OCI-LY7 (cell line): ENCODE data around the gene EEPD1. TPM values are rescaled to one million over a fixed set of nuclear protein-coding genes. Genes with fewer than 3 reads are reported as not detected.
"Not testable (repeated sequence)": the region's sequence is repeated elsewhere in the genome, so short reads cannot be mapped to it uniquely, and the experiment has no call there.

ENCODE experiments used
- BruUV-seq: library from RNA; stranded (reverse); fragments of 400-500 nt; replicated peaks from 2 replicates; lab custom pipeline; 2021; lab: Mats Ljungman, UMichigan
- CTCF ChIA-PET: fragments of 300-600 bp; sonication (Branson Sonifier 250); formaldehyde crosslinking; loops from one replicate; lab custom pipeline; 2022; ENCODE audit warnings: antibody characterized with exemption; ENCODE audit not compliant: unreplicated experiment; lab: Charles Lee
- POLR2A ChIA-PET: fragments of 300-600 bp; sonication (Branson Sonifier 250); formaldehyde crosslinking; loops from one replicate; lab custom pipeline; 2022; ENCODE audit warnings: antibody characterized with exemption; lab: Charles Lee
- DNase-seq: peaks from one replicate; pipeline ENCODE4 v3.0.0-alpha.2; 2015; ENCODE audit warnings: low spot score
- H2AFZ ChIP-seq: fragments of 200-600 bp; sonication (generic), shearing (Covaris generic); 2 replicates; pipeline ENCODE4 v1.6.1; 2014; ENCODE audit warnings: mild to moderate bottlenecking, antibody characterized with exemption, low read length, moderate library complexity
- H3K27ac ChIP-seq: fragments of 200-600 bp; sonication (generic); 2 replicates; pipeline ENCODE4 v1.5.1; 2014; ENCODE audit warnings: mixed run types, low read depth, mild to moderate bottlenecking, moderate library complexity, low read length, inconsistent platforms; ENCODE audit not compliant: poor library complexity, severe bottlenecking
- H3K36me3 ChIP-seq: fragments of 200-600 bp; sonication (generic); 2 replicates; pipeline ENCODE4 v1.6.1; 2014; ENCODE audit warnings: mild to moderate bottlenecking, antibody characterized with exemption, low read length, moderate library complexity, mixed read lengths; ENCODE audit not compliant: insufficient read depth
- H3K4me1 ChIP-seq: fragments of 200-600 bp; sonication (generic); 2 replicates; pipeline ENCODE4 v1.5.1; 2014; ENCODE audit warnings: mild to moderate bottlenecking, low read length; ENCODE audit not compliant: insufficient read depth, poor library complexity, severe bottlenecking
- H3K4me2 ChIP-seq: fragments of 200-600 bp; sonication (generic); 2 replicates; pipeline ENCODE4 v1.6.1; 2014; ENCODE audit warnings: mild to moderate bottlenecking, low read length
- H3K4me3 ChIP-seq: fragments of 200-600 bp; sonication (generic); 2 replicates; pipeline ENCODE4 v1.5.1; 2014; ENCODE audit warnings: mild to moderate bottlenecking, low read depth, low read length; ENCODE audit not compliant: poor library complexity, severe bottlenecking
- H3K79me2 ChIP-seq: fragments of 200-600 bp; sonication (generic); 2 replicates; pipeline ENCODE4 v1.6.1; 2016; ENCODE audit warnings: low read depth, mild to moderate bottlenecking, low read length, moderate library complexity, mixed read lengths; ENCODE audit not compliant: insufficient read depth
- H3K9me2 ChIP-seq: fragments of 200-600 bp; sonication (generic); 2 replicates; pipeline ENCODE4 v1.6.1; 2016; ENCODE audit warnings: mild to moderate bottlenecking, low read length, mixed read lengths; ENCODE audit not compliant: insufficient read depth
- H3K9me3 ChIP-seq: fragments of 200-600 bp; sonication (generic); 2 replicates; pipeline ENCODE4 v1.6.1; 2014; ENCODE audit warnings: mild to moderate bottlenecking, mixed run types, low read length, mixed read lengths
- H4K20me1 ChIP-seq: fragments of 200-600 bp; sonication (generic); 2 replicates; pipeline ENCODE4 v1.6.1; 2014; ENCODE audit warnings: mild to moderate bottlenecking, antibody characterized with exemption, low read length, moderate library complexity, mixed read lengths; ENCODE audit not compliant: insufficient read depth
- EZH2phosphoT487 ChIP-seq: fragments of 200-600 bp; sonication (generic); IDR thresholded peaks from 2 replicates; pipeline ENCODE4 v1.6.1; 2018; ENCODE audit warnings: low read depth, borderline replicate concordance, mild to moderate bottlenecking, mixed run types, antibody characterized with exemption, low read length, moderate library complexity, mixed read lengths
- intact Hi-C: fragments of 100-400 bp; cut with micrococcal nuclease; formaldehyde crosslinking; loops from one replicate; pipeline ENCODE4 v1.10.0; 2022; ENCODE audit not compliant: unreplicated experiment
- total RNA-seq, 2 experiments: library from RNA; depleted of rRNA in 1 of 2; stranded (reverse); fragments of >200 nt in 1 of 2; shearing (Covaris generic) in 1 of 2; gene quantifications; 2 replicates each; pipeline ENCODE4 v1.2.3, GENCODE V29; 2014 to 2022
- TF ChIP-seq, protein P1 (sequence below): fragments of 200-600 bp; sonication (generic); conservative IDR thresholded peaks from 2 replicates; pipeline ENCODE4 v1.5.1; 2014; ENCODE audit warnings: mild to moderate bottlenecking, antibody characterized with exemption, low read length, moderate library complexity, mixed read lengths

EEPD1 gene
- total RNA-seq, 2 experiments from 2014 or later, result 1.7 to 8.1 TPM

DNA sequence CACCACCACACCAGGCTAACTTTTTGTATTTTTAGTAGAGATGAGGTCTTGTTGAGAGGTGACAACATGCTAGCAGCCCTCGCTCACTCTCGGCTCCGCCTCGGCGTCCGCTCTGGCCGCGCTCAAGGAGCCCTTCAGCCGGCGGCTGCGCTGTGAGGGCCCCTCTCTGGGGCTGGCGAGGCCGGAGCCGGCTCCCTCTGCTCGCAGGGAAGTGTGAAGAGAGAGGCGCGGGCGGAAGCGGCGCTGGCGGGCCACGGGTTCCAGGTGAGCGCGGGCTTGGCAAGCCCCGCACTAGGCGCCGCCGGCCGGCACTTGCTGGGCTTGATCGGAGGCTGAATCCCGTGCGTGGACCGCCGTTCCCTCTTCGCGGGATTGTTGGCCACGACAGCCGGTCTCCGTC lies 83.0 kb downstream of the EEPD1 start:
- H3K9me3 ChIP-seq, result no peaks in the 10 kb centered on the region
- TF ChIP-seq EZH2phosphoT487, result no peak
- TF ChIP-seq, protein P1, sequence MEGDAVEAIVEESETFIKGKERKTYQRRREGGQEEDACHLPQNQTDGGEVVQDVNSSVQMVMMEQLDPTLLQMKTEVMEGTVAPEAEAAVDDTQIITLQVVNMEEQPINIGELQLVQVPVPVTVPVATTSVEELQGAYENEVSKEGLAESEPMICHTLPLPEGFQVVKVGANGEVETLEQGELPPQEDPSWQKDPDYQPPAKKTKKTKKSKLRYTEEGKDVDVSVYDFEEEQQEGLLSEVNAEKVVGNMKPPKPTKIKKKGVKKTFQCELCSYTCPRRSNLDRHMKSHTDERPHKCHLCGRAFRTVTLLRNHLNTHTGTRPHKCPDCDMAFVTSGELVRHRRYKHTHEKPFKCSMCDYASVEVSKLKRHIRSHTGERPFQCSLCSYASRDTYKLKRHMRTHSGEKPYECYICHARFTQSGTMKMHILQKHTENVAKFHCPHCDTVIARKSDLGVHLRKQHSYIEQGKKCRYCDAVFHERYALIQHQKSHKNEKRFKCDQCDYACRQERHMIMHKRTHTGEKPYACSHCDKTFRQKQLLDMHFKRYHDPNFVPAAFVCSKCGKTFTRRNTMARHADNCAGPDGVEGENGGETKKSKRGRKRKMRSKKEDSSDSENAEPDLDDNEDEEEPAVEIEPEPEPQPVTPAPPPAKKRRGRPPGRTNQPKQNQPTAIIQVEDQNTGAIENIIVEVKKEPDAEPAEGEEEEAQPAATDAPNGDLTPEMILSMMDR, result no peak
- no peak overlapping the region for H3K4me2 ChIP-seq
- H3K36me3 ChIP-seq, result no peaks in the 10 kb centered on the region
- H3K4me3 ChIP-seq, result no peak overlapping the region
- no peak overlapping the region for H3K27ac ChIP-seq
- H2AFZ ChIP-seq, result no peak overlapping the region
- BruUV-seq, result no TSS peak
- CTCF ChIA-PET, result no interaction called here
- intact Hi-C loops, result no loop called here
- no peaks in the 10 kb centered on the region for H4K20me1 ChIP-seq
- no peaks in the 10 kb centered on the region for H3K4me1 ChIP-seq
- POLR2A ChIA-PET, result interaction anchor here (0.6 kb wide), 1 partner anchor 771 kb away, joined by 3 read pairs; no protein-coding TSS in a partner anchor
- DNase-seq, result no peak
- no peaks in the 10 kb centered on the region for H3K79me2 ChIP-seq
- H3K9me2 ChIP-seq, result no peaks in the 10 kb centered on the region

DNA sequence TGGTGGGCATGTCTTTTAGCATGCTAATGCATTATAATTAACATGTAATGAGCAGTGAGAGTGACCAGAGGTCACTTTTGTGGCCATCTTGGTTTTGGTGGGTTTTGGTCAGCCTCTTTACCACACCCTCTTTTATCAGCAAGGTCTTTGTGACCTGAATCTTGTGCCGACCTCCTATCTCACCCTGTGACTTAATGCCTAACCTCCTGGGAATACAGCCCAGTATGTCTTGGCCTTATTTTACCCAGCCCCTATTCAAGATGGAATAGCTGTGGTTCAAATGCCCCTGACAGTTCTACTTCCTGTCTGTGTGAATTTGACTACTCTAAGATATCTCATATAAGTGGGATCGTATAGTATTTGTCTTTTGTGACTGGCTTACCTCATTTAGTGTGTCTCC lies 85.1 kb downstream of the EEPD1 start:
- no peak overlapping the region for H3K4me3 ChIP-seq
- no peak for DNase-seq
- H3K4me2 ChIP-seq, result no peak overlapping the region
- TF ChIP-seq EZH2phosphoT487, result no peak
- TF ChIP-seq, protein P1, result no peak
- no peaks in the 10 kb centered on the region for H3K36me3 ChIP-seq
- BruUV-seq, result no TSS peak
- POLR2A ChIA-PET, result no interaction called here
- no peaks in the 10 kb centered on the region for H3K9me3 ChIP-seq
- intact Hi-C loops, result no loop called here
- no peak overlapping the region for H3K27ac ChIP-seq
- H2AFZ ChIP-seq, result no peak overlapping the region
- H4K20me1 ChIP-seq, result no peaks in the 10 kb centered on the region
- H3K9me2 ChIP-seq, result no peaks in the 10 kb centered on the region
- H3K4me1 ChIP-seq, result no peaks in the 10 kb centered on the region
- CTCF ChIA-PET, result no interaction called here
- H3K79me2 ChIP-seq, result no peaks in the 10 kb centered on the region

DNA sequence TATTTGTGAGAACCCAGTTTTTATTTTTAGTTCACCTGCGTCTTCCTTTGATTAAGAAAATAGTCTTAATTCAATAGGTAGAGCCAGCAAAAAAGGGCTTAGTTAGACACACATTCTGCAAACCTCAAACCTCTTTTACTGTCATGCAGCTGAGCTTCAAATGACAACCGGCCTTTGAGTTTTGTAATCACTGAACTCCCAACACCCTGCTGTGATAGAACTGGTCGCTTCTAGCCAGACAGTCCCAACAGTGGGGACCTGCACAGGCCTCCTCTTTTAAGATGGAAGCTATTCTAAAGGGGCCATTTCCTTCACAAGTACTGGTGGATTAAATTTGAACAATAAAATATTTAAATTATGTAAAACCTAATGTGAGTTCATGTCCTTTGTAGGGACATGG lies 90.3 kb downstream of the EEPD1 start:
- H3K9me3 ChIP-seq, H3K79me2 ChIP-seq, H3K27ac ChIP-seq, H3K4me2 ChIP-seq, BruUV-seq, H3K4me3 ChIP-seq, H2AFZ ChIP-seq, intact Hi-C loops, CTCF ChIA-PET, DNase-seq, H3K36me3 ChIP-seq, H3K4me1 ChIP-seq, H4K20me1 ChIP-seq, H3K9me2 ChIP-seq: not testable (repeated sequence)
- POLR2A ChIA-PET, result interaction anchor here (0.9 kb wide), 1 partner anchor 51 kb away, joined by 3 read pairs; no protein-coding TSS in a partner anchor

DNA sequence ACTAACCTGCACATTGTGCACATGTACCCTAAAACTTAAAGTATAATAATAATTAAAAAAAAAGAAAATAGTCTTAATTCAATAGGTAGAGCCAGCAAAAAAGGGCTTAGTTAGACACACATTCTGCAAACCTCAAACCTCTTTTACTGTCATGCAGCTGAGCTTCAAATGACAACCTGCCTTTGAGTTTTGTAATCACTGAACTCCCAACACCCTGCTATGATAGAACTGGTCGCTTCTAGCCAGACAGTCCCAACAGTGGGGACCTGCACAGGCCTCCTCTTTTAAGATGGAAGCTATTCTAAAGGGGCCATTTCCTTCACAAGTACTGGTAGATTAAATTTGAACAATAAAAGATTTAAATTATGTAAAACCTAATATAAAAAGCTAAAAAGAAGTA lies 90.9 kb downstream of the EEPD1 start:
- H3K36me3 ChIP-seq, DNase-seq, H3K4me1 ChIP-seq, H2AFZ ChIP-seq, H3K4me3 ChIP-seq, H3K9me3 ChIP-seq, intact Hi-C loops, H3K27ac ChIP-seq, CTCF ChIA-PET, H4K20me1 ChIP-seq, BruUV-seq, H3K9me2 ChIP-seq, H3K79me2 ChIP-seq, H3K4me2 ChIP-seq: not testable (repeated sequence)
- POLR2A ChIA-PET, result interaction anchor here (0.7 to 0.8 kb wide), 2 partner anchors 23 to 241 kb away, joined by 3 to 6 read pairs; no protein-coding TSS in a partner anchor
